ENCODE results near the gene FADD.

DNA sequence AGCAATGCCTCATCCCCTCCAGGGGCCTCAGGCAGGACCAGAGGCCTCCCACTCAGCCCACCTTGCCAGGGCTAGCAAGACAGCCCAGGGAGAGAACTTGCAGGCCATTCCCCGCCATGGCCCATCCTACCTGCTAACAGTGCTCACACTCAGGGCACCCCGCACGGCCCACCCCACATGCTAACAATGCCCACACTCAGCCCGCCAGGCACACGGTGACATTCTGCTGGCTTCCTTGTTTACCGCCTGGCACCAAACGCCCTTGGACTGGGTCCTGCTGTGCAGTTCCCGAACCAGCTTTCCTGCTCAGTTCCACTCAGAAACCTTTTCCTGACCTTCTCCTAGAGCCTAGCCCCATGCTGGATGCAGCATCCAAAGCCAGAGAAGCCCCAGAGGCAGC, 33.5 kb upstream of the FADD start:
- TF ChIP-seq CTCF (IDR thresholded peaks at IDR 0.05) (no peak), EP300 (IDR thresholded peaks at IDR 0.05) (no peak), POLR2A (IDR thresholded peaks at IDR 0.05) (no peak)

All from tibial nerve (tissue), 4 donors.